Measurements from ENCODE around the gene NDUFB8. TPM values are rescaled to one million over a fixed set of nuclear protein-coding genes. Genes with fewer than 3 reads are reported as not detected.
A peak's percentile ranks its signal among the peaks of the same experiment; 100 is the strongest.

Gene NDUFB8
- total and polyA plus RNA-seq, 2 of the 4 experiments (the other 2 are of a cell fraction): 99.1 to 265 TPM

GRCh38 chr10:100528921-100529474 is 673 bp downstream of the NDUFB8 start:
- DNase-seq (no peak), ATAC-seq (ENCODE audit: low read depth) (peak; percentile 23; the same call in 1 of the 2 replicates)
- H2BK120ac ChIP-seq (ENCODE audit: low read depth, low read length): no peak overlapping the region
- peak overlapping the region; percentile 74 for H2AK5ac ChIP-seq (ENCODE audit: low read depth, low read length)
- H3K27ac ChIP-seq (ENCODE audit: insufficient read depth, low read length): peak overlapping the region; percentile 84
- H3K27me3 ChIP-seq (ENCODE audit: control insufficient read depth, insufficient read depth, low read length): no peaks in the 10 kb centered on the region
- peaks cover 5% of the 10 kb centered on the region for H3K4me1 ChIP-seq (ENCODE audit: control insufficient read depth, insufficient read depth, low read length)
- peak overlapping the region; percentile 15 for H3K23ac ChIP-seq (ENCODE audit: low read depth, low read length)
- H3K36me3 ChIP-seq (ENCODE audit: control insufficient read depth, insufficient read depth, low read length): peaks cover 19% of the 10 kb centered on the region
- WGBS, 2 experiments (ENCODE audit: extremely low coverage in 2 of 2, insufficient read length in 1 of 2): 6% methylated on average over 6 of the region's 18 CpGs; no CpG with 5 or more reads in 1 of the 2 experiments
- TF ChIP-seq MXI1 (IDR thresholded peaks at IDR 0.05; ENCODE audit: borderline replicate concordance, low read depth, low read length) (no peak; the same call in 1 of the 2 replicates), USF2 (IDR thresholded peaks at IDR 0.05; ENCODE audit: low read depth, low read length) (peak; percentile 36; the same call in 1 of the 2 replicates), FOS (IDR thresholded peaks at IDR 0.05; ENCODE audit: low read depth, low read length) (no peak), RAD21 (IDR thresholded peaks at IDR 0.05; ENCODE audit: low read length) (no peak), CHD1 (IDR thresholded peaks at IDR 0.05; ENCODE audit: low read depth, low read length) (no peak), SMC3 (IDR thresholded peaks at IDR 0.05; ENCODE audit: low read depth, low read length) (no peak)
- in situ Hi-C loops (cut with MboI; ENCODE audit: low sequenced_read_pairs) (no loop called here), dilution Hi-C loops (cut with HindIII; ENCODE audit: low sequenced_read_pairs, unreplicated experiment) (no loop called here), intact Hi-C loops (cut with micrococcal nuclease) (no loop called here)
- CTCF ChIA-PET: interaction anchor here (3.1 kb wide), 1 partner anchor 10 kb away, joined by 12 read pairs; no protein-coding TSS in a partner anchor
- no TSS peak for BruUV-seq (replicated peaks)
- H4K5ac ChIP-seq (ENCODE audit: low read depth, low read length): peak overlapping the region; percentile 92
- peak overlapping the region; percentile 93 for H3K4ac ChIP-seq (ENCODE audit: low read depth, low read length)
- peaks cover 16% of the 10 kb centered on the region for H3K9me1 ChIP-seq (ENCODE audit: insufficient read depth, low read length)
- H2BK5ac ChIP-seq (ENCODE audit: low read depth, low read length, poor library complexity, severe bottlenecking): peak overlapping the region; percentile 79
- no peak overlapping the region; the same call in 1 of the 2 replicates for H3K18ac ChIP-seq (ENCODE audit: low read depth, low read length)
- no peaks in the 10 kb centered on the region for H4K20me1 ChIP-seq (ENCODE audit: insufficient read depth, low read length)
- peak overlapping the region; percentile 95 for H3K14ac ChIP-seq (replicated peaks; ENCODE audit: low read depth, low read length)
- H3K56ac ChIP-seq (ENCODE audit: extremely low read depth, insufficient read depth, low read length): peak overlapping the region; percentile 88; the same call in 1 of the 2 replicates
- H3K9me3 ChIP-seq (ENCODE audit: control insufficient read depth, insufficient read depth, low read length): no peaks in the 10 kb centered on the region
- H2BK20ac ChIP-seq (ENCODE audit: low read depth, low read length): no peak overlapping the region
- H2AFZ ChIP-seq (replicated peaks; ENCODE audit: low read length, poor library complexity): peak overlapping the region; percentile 96
- H3K4me3 ChIP-seq (ENCODE audit: insufficient read depth, low read depth, low read length): peak overlapping the region; percentile 86
- H3K4me2 ChIP-seq (ENCODE audit: low read depth, low read length): peak overlapping the region; percentile 91
- H3K9ac ChIP-seq (ENCODE audit: low read depth, low read length): peak overlapping the region; percentile 94
- H2BK15ac ChIP-seq (ENCODE audit: low read depth, low read length): no peak overlapping the region
- H4K91ac ChIP-seq (ENCODE audit: insufficient read depth, low read depth, low read length): peak overlapping the region; percentile 89
- peak overlapping the region; percentile 97 to 98; a peak in 3 of 4 replicates for H4K8ac ChIP-seq (ENCODE audit: low read depth in 2 of 2, low read length in 2 of 2)
- H3K79me1 ChIP-seq (ENCODE audit: low read depth in 1 of 2, low read length in 2 of 2): peaks cover 10 to 41% of the 10 kb centered on the region in 2 experiments
- POLR2A ChIA-PET (ENCODE audit: unreplicated experiment): no interaction called here
- peak overlapping the region; percentile 92 for H2AK9ac ChIP-seq (replicated peaks; ENCODE audit: low read depth, low read length, poor library complexity)

Measured in IMR-90 (cell line).